MG63 (cell line): Measurements from ENCODE around the gene DAP3. TPM values are rescaled to one million over a fixed set of nuclear protein-coding genes. Genes with fewer than 3 reads are reported as not detected.
"Not testable (repeated sequence)": the region's sequence is repeated elsewhere in the genome, so short reads cannot be mapped to it uniquely, and the experiment has no call there.

Source experiments
- DNase-seq: peaks from one replicate; pipeline ENCODE4 v3.0.0-alpha.2; 2020
- H3K27me3 ChIP-seq: fragments of 250-450 bp; sonication (Bioruptor Pico); 2 replicates; pipeline ENCODE4 v1.5.1; 2020; ENCODE audit warnings: mild to moderate bottlenecking, moderate library complexity
- H3K36me3 ChIP-seq: fragments of 250-450 bp; sonication (Bioruptor Pico); 2 replicates; pipeline ENCODE4 v1.5.1; 2020; ENCODE audit warnings: mild to moderate bottlenecking, moderate library complexity
- H3K4me3 ChIP-seq: fragments of 250-450 bp; sonication (Bioruptor Pico); 2 replicates; pipeline ENCODE4 v1.5.1; 2020; ENCODE audit warnings: mild to moderate bottlenecking, moderate library complexity
- H3K9me3 ChIP-seq: fragments of 250-450 bp; sonication (Bioruptor Pico); 2 replicates; pipeline ENCODE4 v1.5.1; 2020; ENCODE audit warnings: mild to moderate bottlenecking, moderate library complexity
- total RNA-seq: library from RNA; depleted of rRNA; stranded (reverse); fragments of >200 nt; shearing (Covaris generic); gene quantifications from 2 replicates; pipeline ENCODE4 v1.2.3, GENCODE V29; 2014; ENCODE audit warnings: low replicate concordance

Gene DAP3
- total RNA-seq, 1 experiment from 2014 or later: 111 TPM

GRCh38 chr1:155671750-155672149 is 17.1 kb upstream of the DAP3 start:
- no peaks in the 10 kb centered on the region for H3K9me3 ChIP-seq
- peaks cover 90% of the 10 kb centered on the region for H3K36me3 ChIP-seq

GRCh38 chr1:155673003-155673402 is 15.9 kb upstream of the DAP3 start:
- H3K9me3 ChIP-seq: no peaks in the 10 kb centered on the region
- no peaks in the 10 kb centered on the region for H3K27me3 ChIP-seq
- H3K4me3 ChIP-seq: no peak overlapping the region
- H3K36me3 ChIP-seq: peaks cover 93% of the 10 kb centered on the region
- DNase-seq: no peak

More at GRCh38 chr1:155671750-155672149, 17.1 kb upstream of the DAP3 start:
- Histone ChIP-seq H3K4me3 (no peak overlapping the region), H3K27me3 (no peaks in the 10 kb centered on the region)
- DNase-seq: no peak

- H3K4me3 ChIP-seq: no peak overlapping the region
- no peaks in the 10 kb centered on the region for H3K9me3 ChIP-seq
- H3K27me3 ChIP-seq: no peaks in the 10 kb centered on the region
- H3K36me3 ChIP-seq: peaks cover 74% of the 10 kb centered on the region
- DNase-seq: no peak
Observed at GRCh38 chr1:155678027-155678426, 10.9 kb upstream of the DAP3 start.

- peaks cover 67% of the 10 kb centered on the region for H3K36me3 ChIP-seq
- not testable (repeated sequence) for H3K9me3 ChIP-seq, DNase-seq, H3K4me3 ChIP-seq, H3K27me3 ChIP-seq
Observed at GRCh38 chr1:155678992-155679391, 9.9 kb upstream of the DAP3 start.

- Histone ChIP-seq H3K36me3 (peaks cover 55% of the 10 kb centered on the region), H3K9me3 (no peaks in the 10 kb centered on the region), H3K4me3 (no peak overlapping the region), H3K27me3 (no peaks in the 10 kb centered on the region)
- no peak for DNase-seq
Observed at GRCh38 chr1:155680531-155680930, 8.4 kb upstream of the DAP3 start.

GRCh38 chr1:155681776-155682175 is 7.1 kb upstream of the DAP3 start:
- peaks cover 52% of the 10 kb centered on the region for H3K36me3 ChIP-seq
- DNase-seq: no peak
- H3K4me3 ChIP-seq: no peak overlapping the region
- H3K9me3 ChIP-seq: no peaks in the 10 kb centered on the region
- no peaks in the 10 kb centered on the region for H3K27me3 ChIP-seq

GRCh38 chr1:155687705-155688323 is 1.1 kb upstream of the DAP3 start:
- peak; percentile 9 for DNase-seq
- Histone ChIP-seq H3K4me3 (peak overlapping the region; percentile 98), H3K36me3 (peaks cover 50% of the 10 kb centered on the region), H3K9me3 (peaks cover 19% of the 10 kb centered on the region)
- H3K27me3 ChIP-seq: not testable (repeated sequence)

- peak; percentile 95 for DNase-seq
- peak within 1 kb of the TSS; percentile 98 for H3K4me3 ChIP-seq
- no peaks in the 10 kb centered on the region for H3K27me3 ChIP-seq
- H3K36me3 ChIP-seq: peaks cover 57% of the 10 kb centered on the region
- H3K9me3 ChIP-seq: peaks cover 19% of the 10 kb centered on the region
Observed at GRCh38 chr1:155688324-155689080, 389 bp upstream of the DAP3 start, which contains the start of gene YY1AP1. Gene YY1AP1, minus strand, starts transcription at chr1:155688774. Its CDS starts 8,338 bp downstream, at chr1:155680436.

- no peak for DNase-seq
- Histone ChIP-seq H3K9me3 (peaks cover 38% of the 10 kb centered on the region), H3K27me3 (no peaks in the 10 kb centered on the region), H3K36me3 (peaks cover 81% of the 10 kb centered on the region), H3K4me3 (no peak overlapping the region)
Observed at GRCh38 chr1:155691992-155692528, 3.2 kb downstream of the DAP3 start.

- H3K36me3 ChIP-seq: peaks cover 89% of the 10 kb centered on the region
- H3K9me3 ChIP-seq: peaks cover 38% of the 10 kb centered on the region
- DNase-seq: no peak
- no peak overlapping the region for H3K4me3 ChIP-seq
- H3K27me3 ChIP-seq: no peaks in the 10 kb centered on the region
Observed at GRCh38 chr1:155694167-155694566, 5.3 kb downstream of the DAP3 start.

- DNase-seq: no peak
- Histone ChIP-seq H3K27me3 (no peaks in the 10 kb centered on the region), H3K4me3 (no peak overlapping the region), H3K36me3 (peaks cover 91% of the 10 kb centered on the region), H3K9me3 (peaks cover 40% of the 10 kb centered on the region)
Observed at GRCh38 chr1:155695072-155695471, 6.2 kb downstream of the DAP3 start.

GRCh38 chr1:155695608-155696007 is 6.7 kb downstream of the DAP3 start:
- no peaks in the 10 kb centered on the region for H3K27me3 ChIP-seq
- DNase-seq: no peak
- peaks cover 40% of the 10 kb centered on the region for H3K9me3 ChIP-seq
- no peak overlapping the region for H3K4me3 ChIP-seq
- peaks cover 87% of the 10 kb centered on the region for H3K36me3 ChIP-seq

GRCh38 chr1:155696524-155696923 is 7.6 kb downstream of the DAP3 start:
- peaks cover 78% of the 10 kb centered on the region for H3K36me3 ChIP-seq
- DNase-seq: no peak

GRCh38 chr1:155697046-155697445 is 8.2 kb downstream of the DAP3 start:
- H3K9me3 ChIP-seq: peaks cover 28% of the 10 kb centered on the region
- peaks cover 72% of the 10 kb centered on the region for H3K36me3 ChIP-seq
- H3K4me3 ChIP-seq: no peak overlapping the region
- H3K27me3 ChIP-seq: no peaks in the 10 kb centered on the region
- DNase-seq: no peak

More at GRCh38 chr1:155696524-155696923, 7.6 kb downstream of the DAP3 start:
- H3K9me3 ChIP-seq: peaks cover 33% of the 10 kb centered on the region
- H3K4me3 ChIP-seq: no peak overlapping the region
- no peaks in the 10 kb centered on the region for H3K27me3 ChIP-seq

- H3K4me3 ChIP-seq, H3K27me3 ChIP-seq, DNase-seq: not testable (repeated sequence)
- Histone ChIP-seq H3K36me3 (peaks cover 72% of the 10 kb centered on the region), H3K9me3 (peaks cover 22% of the 10 kb centered on the region)
Observed at GRCh38 chr1:155697616-155698015, 8.7 kb downstream of the DAP3 start.

- no peaks in the 10 kb centered on the region for H3K27me3 ChIP-seq
- H3K36me3 ChIP-seq: peaks cover 70% of the 10 kb centered on the region
- no peak for DNase-seq
- H3K9me3 ChIP-seq: peaks cover 22% of the 10 kb centered on the region
- no peak overlapping the region for H3K4me3 ChIP-seq
Observed at GRCh38 chr1:155698382-155699038, 9.6 kb downstream of the DAP3 start.

GRCh38 chr1:155699062-155699461 is 10.2 kb downstream of the DAP3 start:
- not testable (repeated sequence) for H3K27me3 ChIP-seq, DNase-seq, H3K4me3 ChIP-seq
- Histone ChIP-seq H3K9me3 (peaks cover 22% of the 10 kb centered on the region), H3K36me3 (peaks cover 65% of the 10 kb centered on the region)
